HG03571 (cell line): ENCODE data around the gene SPTBN1.

Experiments used
- ATAC-seq: cut with Tn5 transposase; IDR thresholded peaks from one replicate; pipeline ENCODE4 v1.9.1; 2021; ENCODE audit not compliant: unreplicated experiment

The SPTBN1 gene

DNA sequence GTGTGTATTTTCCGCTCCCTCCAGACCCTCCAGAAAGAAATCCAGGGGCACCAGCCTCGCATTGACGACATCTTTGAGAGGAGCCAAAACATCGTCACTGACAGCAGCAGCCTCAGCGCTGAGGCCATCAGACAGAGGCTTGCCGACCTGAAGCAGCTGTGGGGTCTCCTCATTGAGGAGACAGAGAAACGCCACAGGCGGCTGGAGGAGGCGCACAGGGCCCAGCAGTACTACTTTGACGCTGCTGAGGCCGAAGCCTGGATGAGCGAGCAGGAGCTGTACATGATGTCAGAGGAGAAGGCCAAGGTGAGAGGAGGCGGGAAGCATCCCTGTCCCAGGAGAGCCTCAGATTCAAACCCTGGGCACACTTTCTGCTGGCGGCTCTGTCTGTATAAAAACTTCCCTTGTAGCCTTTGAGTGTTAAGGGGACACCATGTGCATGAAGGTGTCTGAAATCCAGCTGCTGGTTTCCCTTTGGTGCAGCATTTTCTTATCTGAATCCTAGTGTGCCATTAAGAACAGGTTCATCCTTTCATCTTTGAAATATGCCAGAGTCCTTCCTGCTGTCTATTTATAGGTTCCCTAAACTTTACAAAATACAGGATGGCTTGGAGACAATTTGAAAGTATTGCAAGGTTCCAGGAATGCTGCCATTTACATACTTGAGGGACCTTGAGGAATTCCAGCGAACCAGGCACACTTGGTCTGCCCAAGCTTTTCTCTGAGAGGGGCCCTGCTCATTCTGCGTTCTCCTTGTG, 190.2 kb downstream of the SPTBN1 start:
- no peak for ATAC-seq

DNA sequence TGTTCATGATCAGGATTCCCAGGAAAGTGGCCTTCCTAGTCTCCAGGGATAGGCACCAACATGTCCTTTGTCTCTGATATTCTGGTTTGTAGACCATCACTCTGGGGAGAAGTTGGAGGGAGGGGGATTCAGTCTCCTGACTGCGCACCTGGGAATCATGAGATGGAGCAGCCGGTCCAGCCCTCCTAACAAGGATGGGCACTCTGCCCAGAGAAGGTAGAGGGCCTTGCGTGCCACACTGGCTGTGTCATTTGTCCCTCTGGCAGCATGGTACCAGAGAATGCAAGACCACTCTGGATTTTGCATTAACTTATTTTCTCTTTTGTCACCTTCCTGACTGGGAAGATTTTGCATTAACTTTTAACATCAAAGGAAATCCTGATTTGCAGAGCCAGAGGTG, 192.1 kb downstream of the SPTBN1 start:
- ATAC-seq, result no peak

DNA sequence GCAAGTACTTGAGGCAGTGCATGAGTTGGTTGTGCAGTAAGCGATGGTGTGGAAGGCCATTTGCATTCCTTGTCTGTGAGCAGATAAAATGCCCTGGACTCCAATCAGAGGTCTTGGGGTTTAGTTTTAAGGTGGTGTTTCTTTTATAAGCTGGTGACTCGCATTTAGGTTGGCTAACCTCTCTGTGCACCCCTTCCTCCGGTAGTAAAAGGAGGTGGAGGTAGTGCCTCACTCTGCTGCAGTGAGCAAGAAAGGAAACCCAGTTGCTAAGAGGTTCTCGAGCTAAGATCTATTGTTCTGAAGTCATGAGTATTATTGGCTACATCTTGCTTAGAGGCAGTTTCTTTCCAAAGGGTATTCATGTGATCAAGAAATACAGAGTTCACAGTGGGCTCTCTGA, 193.1 kb downstream of the SPTBN1 start:
- ATAC-seq, result no peak

DNA sequence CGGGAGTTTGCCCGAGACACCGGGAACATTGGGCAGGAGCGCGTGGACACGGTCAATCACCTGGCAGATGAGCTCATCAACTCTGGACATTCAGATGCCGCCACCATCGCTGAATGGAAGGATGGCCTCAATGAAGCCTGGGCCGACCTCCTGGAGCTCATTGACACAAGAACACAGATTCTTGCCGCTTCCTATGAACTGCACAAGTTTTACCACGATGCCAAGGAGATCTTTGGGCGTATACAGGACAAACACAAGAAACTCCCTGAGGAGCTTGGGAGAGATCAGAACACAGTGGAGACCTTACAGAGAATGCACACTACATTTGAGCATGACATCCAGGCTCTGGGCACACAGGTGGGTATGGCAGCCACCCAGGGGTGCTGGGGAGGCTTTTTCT, 193.5 kb downstream of the SPTBN1 start:
- no peak for ATAC-seq

DNA sequence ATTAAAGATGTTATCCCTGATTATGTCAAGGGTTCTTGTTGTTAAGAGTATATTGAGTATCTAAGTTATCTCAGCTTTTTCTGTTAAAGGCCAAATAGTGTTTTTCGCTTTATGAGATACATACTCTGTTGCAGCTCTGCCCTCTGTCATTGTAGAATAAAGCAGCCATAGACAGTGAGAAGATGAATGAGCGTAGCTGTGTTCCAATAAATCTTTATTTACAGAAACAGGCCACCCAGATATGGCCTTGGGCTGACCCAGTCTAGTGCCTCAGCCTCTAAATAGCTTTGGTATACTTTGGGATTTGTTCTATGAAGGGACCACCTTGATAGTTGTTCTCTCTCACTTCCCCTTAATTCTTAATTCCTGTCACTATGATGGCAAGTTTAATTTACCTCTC, 194.5 kb downstream of the SPTBN1 start:
- no peak for ATAC-seq

DNA sequence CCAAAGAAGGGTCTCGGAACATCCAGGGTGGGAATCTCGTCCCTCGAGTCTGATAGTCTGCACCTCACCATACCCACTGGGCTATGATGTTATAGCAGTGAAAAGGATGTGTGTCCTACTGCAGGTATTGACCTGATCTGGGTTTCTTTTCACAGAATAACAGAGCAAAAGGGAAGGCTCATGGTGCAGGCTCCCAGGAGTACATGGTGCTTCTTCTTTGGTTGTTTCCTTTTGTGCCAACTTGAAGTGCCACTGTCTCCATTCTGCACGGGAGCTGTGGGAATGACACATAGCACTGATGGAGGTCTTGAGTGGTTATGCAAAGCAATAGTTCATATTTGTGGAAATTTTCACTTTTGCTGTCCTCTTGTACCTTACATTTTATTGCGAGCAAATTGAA, 195.2 kb downstream of the SPTBN1 start:
- no peak for ATAC-seq

DNA sequence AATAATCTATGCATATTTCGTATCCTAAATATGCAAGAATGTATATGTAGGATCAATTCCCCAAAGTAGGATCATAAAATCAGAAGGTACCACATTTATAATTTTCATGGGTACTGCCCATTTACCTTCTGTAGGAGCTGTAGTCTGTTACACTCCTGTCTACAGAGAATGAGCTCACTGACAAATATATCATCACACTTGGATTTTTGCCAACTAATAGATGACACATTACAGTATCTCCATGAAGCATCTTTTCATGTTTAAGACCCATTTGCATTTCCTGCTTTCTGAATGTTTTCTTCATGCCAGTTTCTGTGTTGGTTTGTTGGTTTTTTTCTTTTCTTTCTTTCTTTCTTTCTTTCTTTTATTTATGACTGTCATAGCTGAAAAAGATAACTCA, 196.4 kb downstream of the SPTBN1 start:
- ATAC-seq, result peak; percentile 75

DNA sequence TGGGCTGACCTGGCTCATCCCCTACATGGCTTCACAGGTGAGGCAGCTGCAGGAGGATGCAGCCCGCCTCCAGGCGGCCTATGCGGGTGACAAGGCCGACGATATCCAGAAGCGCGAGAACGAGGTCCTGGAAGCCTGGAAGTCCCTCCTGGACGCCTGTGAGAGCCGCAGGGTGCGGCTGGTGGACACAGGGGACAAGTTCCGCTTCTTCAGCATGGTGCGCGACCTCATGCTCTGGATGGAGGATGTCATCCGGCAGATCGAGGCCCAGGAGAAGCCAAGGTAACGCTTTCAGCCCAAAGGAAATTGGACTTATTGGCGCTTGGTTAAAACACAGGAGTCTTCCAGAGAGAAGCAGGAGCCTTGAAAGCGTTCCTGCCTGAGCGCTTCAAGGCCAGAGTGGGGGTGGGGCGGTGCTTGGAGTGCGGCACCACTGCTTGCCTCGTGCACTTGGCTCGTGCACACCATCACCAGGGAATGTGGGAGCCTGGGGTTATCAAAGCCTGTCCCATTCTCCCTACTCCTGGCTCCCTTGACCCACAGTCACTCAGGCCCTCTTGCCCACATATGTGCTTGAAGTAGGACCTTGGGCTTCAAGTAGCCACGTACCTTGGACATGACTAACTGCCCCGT, 197.6 kb downstream of the SPTBN1 start:
- ATAC-seq, result no peak

DNA sequence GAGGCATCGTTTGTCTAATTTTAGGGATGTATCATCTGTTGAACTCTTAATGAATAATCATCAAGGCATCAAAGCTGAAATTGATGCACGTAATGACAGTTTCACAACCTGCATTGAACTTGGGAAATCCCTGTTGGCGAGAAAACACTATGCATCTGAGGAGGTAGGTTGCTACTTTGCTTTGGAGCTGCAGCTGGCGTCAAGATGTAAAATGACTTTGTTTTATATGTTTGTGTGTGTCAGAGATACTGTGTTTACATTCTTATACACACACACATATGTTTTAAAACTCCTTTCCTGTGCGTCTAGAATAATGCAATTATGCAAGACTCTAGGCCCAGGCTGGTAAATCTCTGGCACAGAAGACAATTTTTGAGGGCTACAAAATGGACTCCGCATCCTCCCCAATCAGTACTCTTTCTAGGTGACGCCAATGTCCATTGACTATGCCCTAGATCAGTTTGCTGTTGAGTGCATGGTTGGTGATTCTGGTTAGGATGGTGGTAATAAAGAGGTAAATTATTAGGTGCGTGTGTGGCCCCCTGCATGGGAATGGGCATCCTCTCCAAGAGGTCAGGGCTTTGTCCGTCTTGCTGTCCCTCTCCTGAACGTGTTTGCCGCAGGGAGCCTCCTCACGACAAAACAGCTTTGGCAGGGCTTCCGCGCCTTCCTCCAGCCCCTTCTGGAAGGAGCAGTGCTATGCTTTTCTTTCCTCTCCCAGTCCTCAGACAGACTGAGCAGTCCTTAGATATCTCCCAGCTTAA, 199.1 kb downstream of the SPTBN1 start:
- ATAC-seq, result no peak

DNA sequence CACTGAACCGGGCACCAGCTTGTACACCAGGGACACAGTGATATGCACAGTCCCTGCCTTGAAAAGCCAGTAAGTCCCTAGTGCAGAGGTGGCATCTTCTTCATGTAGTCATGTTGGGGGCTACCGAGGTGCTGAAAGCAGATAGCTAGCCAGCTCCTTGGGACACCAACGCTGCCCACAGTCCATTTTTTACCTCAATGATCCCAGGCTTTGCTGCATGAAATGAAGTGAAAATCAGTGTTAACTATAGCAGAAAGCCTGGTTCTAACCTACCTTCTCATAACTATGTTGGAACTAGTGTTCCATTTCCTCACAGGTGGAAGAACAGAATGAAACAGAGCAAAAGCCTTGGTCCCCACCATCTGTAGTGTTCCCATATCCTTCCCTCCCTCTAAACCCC, 200.7 kb downstream of the SPTBN1 start:
- ATAC-seq, result no peak

DNA sequence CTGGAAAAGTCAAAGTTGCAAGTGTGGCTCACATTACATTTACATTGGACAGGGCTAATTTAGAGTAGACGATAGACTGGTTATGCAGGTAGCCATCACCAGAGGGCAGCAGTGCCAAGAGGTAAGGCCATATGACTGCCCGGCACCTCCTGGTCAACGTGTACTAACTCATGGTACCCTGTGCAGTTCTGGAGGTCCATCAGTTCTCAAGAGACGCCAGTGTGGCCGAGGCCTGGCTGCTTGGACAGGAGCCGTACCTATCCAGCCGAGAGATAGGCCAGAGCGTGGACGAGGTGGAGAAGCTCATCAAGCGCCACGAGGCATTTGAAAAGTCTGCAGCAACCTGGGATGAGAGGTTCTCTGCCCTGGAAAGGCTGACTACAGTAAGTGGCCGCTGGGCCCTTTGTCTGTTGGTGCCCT, 201.5 kb downstream of the SPTBN1 start:
- no peak for ATAC-seq

DNA sequence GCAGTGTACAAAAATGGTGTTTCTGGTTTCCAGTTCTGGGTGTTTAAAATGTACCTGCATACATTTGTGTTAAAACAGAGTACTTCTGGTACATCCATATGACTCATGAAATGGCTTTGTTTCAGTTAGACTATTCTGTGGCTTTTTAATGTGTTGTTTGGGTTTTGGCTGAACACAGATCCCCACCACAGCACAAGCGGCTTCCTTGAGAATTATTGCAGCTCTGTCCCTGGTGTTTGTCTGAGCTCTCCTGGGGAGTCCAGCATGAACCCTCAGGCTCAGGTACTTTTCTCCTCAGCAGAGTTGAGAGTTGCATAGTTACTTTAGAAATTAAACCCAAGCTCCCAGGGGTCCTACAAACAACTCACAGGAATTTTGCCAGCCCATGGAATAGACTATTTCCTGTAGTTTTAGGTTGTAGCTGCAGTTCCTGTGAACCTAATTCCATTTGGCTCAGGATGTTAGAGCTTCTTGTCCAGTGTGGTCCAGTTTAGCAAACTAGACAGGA, 202.5 kb downstream of the SPTBN1 start:
- no peak for ATAC-seq

DNA sequence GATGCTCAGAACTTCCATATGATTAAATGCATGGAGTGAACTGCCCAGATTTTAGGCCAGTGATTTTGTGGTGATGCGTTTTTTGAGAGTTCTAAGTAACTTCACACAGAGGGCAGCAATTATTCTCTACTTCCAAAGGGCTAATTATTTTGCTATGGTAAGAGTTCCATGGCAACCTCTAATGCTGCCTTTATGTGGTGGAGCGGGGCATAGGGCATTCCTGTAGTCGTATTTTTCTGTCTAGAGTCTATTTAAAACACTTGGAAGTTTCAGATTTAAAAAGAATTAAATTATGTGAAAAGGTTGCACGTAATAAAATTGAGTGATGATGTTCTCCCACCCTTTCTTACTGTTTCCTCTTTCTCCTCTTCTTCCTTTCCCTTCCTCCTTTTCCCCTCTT, 203.4 kb downstream of the SPTBN1 start:
- ATAC-seq, result no peak

DNA sequence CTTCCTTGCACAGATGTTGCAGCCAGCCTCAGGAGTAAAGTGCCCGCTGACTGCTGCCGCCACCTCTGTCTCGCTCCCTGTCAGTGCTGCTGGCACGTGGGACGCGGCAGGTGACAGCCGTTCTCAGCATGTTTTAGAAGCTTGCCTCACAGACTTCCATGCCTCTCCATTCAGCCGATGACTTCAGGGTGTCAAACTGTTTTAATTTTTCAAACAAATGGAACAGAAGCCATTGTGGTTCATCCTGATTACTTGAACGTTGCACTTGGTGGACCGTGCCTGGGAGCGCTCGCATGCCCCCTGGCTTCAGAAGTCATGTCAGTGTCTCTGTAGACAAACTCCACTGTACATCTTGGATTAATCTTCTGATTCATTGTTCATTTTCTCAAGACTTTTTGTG, 204.6 kb downstream of the SPTBN1 start:
- ATAC-seq, result no peak

DNA sequence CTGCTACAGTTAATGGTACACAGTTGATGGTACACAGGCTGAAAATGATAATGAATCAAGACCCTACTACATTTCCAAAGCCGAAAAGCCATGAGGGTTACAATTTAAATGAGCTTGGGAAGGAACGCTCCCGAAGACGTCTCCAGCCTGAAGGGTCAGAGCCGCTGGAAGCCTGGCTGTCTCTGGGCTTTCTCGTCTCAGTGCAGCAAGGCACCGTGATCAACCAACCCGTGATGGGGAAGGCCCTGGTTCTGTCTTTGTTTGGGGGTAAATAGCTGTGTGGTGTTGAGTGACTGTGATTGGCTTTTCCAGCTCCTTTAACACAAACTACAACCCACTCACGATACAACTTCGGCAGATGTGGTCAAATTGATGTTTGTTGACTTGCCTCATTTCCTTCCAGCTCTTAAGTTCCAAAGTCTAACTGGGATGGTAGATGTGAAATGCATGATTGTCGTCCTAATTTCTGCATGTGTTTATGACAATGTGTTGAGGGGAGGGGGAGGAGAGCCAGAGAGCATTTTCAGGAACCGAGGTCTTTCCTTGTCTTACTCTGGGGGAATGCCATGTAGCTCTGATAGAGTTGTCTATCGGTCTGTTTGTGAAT, 207.4 kb downstream of the SPTBN1 start:
- ATAC-seq, result no peak

DNA sequence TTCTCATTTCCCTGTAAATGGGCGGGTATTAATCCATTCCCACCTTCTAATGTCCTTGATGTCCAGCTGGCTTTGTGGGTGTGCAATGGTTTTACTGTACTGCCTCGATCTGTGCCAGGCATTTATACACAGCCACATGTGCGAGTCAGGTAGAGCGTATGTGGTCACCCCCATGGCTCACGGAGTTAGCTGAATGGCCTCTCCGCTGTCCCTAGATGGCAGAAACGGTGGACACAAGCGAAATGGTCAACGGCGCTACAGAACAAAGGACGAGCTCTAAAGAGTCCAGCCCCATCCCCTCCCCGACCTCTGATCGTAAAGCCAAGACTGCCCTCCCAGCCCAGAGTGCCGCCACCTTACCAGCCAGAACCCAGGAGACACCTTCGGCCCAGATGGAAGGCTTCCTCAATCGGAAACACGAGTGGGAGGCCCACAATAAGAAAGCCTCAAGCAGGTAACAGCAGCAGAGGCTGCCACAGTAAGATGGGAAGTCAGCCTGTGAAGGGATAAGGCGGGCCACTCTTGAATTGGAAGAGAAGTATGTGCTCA, 208.2 kb downstream of the SPTBN1 start:
- no peak for ATAC-seq

DNA sequence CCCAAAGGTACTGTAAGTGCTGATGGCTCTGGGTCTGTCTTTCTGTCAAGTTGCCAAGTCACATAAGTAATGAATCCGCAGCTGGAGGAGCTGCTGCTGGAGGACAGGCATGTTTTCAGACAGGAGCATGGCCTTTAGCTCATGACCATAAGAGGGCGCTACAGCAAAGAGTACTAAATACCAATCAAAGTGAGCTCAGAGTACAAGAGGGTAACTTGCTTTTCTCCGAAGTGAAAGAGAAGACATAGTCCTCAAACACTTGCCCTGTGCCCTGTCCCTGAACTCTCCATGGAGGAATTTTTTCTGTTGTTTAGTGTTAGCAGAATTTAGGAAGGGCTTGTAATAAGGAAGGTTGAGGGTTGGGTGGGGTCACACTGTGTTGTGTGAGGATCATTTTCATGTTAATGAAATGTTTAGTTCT, 209.3 kb downstream of the SPTBN1 start:
- ATAC-seq, result no peak

DNA sequence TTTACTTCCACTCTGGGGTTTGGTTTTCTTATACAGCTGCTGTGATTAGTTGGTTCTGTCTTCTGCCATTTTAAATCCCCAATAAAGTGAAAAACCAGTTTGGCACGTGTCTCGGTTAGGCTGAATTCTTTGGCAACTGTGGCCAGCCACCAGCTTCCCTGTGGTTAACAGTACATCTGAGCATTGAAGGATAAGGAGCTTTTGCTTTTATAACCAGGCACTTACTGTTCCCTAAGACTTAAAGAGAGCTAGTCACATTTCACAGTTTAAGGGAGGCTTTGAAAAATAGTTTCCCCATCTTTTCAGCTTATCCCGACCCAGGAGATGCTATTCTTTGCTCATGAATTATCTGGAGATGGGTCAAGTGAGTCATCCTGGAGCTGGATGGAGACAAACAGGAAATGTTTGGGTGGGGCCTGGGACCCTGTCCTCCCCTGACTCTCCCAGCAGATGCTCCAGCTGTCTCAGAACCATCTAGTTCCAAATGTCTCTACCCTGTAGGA, 210.1 kb downstream of the SPTBN1 start:
- no peak for ATAC-seq

DNA sequence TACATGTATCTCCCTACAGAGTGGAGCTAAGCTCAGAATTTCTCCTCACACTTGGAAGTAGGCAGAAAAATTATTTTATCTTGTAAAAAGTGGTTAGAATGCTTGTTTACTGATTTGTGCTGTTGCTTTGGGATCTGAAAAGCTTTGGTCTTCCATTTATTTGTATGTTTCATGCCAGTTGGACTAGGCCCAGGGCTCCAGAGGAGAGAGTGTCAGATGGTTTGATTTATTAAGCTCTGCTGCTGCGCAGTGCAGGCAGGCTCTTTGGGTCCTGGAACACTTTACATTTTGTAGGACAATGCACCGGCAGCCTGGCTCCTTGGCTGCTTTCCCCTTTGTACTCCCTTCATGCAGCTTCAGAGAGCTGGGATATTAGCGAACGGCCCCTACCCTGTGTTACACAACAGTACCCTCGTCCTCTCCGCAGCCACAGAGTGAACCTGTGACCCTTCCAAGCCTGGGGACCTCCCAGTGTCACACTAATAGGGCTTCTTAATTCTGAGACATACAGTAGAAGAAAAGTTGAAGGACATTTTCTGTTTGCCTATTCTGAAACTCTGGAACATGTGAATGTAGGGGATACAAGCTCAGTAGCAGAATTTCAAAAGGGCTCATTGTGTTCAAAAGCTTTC, 210.6 kb downstream of the SPTBN1 start:
- ATAC-seq, result no peak

DNA sequence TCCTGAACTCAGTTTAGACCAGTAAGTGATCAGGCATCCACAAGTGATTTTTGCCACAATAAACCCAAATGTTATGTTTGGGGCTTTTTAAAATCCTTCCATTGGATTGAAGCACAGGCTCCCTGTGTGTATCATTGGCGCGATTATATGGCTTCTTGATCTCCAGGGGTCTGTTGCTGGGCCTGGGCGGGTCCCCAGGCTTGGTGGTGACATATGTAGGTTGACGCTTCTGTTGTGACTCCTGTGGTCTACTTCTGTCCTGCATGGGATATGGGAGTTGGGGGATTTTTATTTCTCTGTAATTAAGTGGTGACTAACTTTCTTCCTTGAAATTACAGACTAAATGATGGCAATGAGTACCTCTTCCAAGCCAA, 211.1 kb downstream of the SPTBN1 start:
- no peak for ATAC-seq
